ENCODE results near the gene SKIDA1. TPM values are rescaled to one million over a fixed set of nuclear protein-coding genes. Genes with fewer than 3 reads are reported as not detected.

SKIDA1 gene
- total RNA-seq, 1 donor from 2014 or later: 2.7 TPM

GRCh38 chr10:21526860-21527597 is 1.5 kb upstream of the SKIDA1 start:
- H3K27ac ChIP-seq (replicated peaks): peak overlapping the region; percentile 99
- H3K4me3 ChIP-seq: peak overlapping the region; percentile 81
- H3K9me3 ChIP-seq (replicated peaks): no peaks in the 10 kb centered on the region
- H3K36me3 ChIP-seq: no peaks in the 10 kb centered on the region
- peak; percentile 81 for DNase-seq
- peaks cover 54% of the 10 kb centered on the region for H3K4me1 ChIP-seq
- TF ChIP-seq CTCF (IDR thresholded peaks at IDR 0.05; ENCODE audit: borderline replicate concordance): no peak
- H3K27me3 ChIP-seq (ENCODE audit: low read depth): no peaks in the 10 kb centered on the region
- intact Hi-C loops (cut with micrococcal nuclease): no loop called here

- intact Hi-C loops (cut with micrococcal nuclease): no loop called here
- peak; percentile 89 for DNase-seq
- TF ChIP-seq CTCF (IDR thresholded peaks at IDR 0.05; ENCODE audit: borderline replicate concordance): no peak
- Histone ChIP-seq H3K9me3 (replicated peaks) (no peaks in the 10 kb centered on the region), H3K27me3 (ENCODE audit: low read depth) (no peaks in the 10 kb centered on the region), H3K27ac (replicated peaks) (peak overlapping the region; percentile 99), H3K4me3 (peak overlapping the region; percentile 81), H3K36me3 (no peaks in the 10 kb centered on the region), H3K4me1 (peaks cover 58% of the 10 kb centered on the region)
These were observed 842 bp upstream of the SKIDA1 start for GRCh38 chr10:21526188-21526859.

GRCh38 chr10:21524526-21525366 is 736 bp downstream of the SKIDA1 start:
- H3K9me3 ChIP-seq (replicated peaks): no peaks in the 10 kb centered on the region
- peak overlapping the region; percentile 81 for H3K4me3 ChIP-seq
- no peaks in the 10 kb centered on the region for H3K27me3 ChIP-seq (ENCODE audit: low read depth)
- intact Hi-C loops (cut with micrococcal nuclease): no loop called here
- TF ChIP-seq CTCF (IDR thresholded peaks at IDR 0.05; ENCODE audit: borderline replicate concordance): no peak
- no peak for DNase-seq
- H3K4me1 ChIP-seq: peaks cover 68% of the 10 kb centered on the region
- peak overlapping the region; percentile 99 for H3K27ac ChIP-seq (replicated peaks)
- no peaks in the 10 kb centered on the region for H3K36me3 ChIP-seq

- intact Hi-C loops (cut with micrococcal nuclease): no loop called here
- Histone ChIP-seq H3K9me3 (replicated peaks) (no peaks in the 10 kb centered on the region), H3K27ac (replicated peaks) (peak overlapping the region; percentile 99), H3K27me3 (ENCODE audit: low read depth) (no peaks in the 10 kb centered on the region), H3K4me3 (peak overlapping the region; percentile 81), H3K4me1 (peaks cover 68% of the 10 kb centered on the region), H3K36me3 (no peaks in the 10 kb centered on the region)
- no peak for TF ChIP-seq CTCF (IDR thresholded peaks at IDR 0.05; ENCODE audit: borderline replicate concordance)
- no peak for DNase-seq
These were observed 1.4 kb downstream of the SKIDA1 start for GRCh38 chr10:21524131-21524525.

- Histone ChIP-seq H3K36me3 (no peaks in the 10 kb centered on the region), H3K9me3 (replicated peaks) (no peaks in the 10 kb centered on the region), H3K27ac (replicated peaks) (peak overlapping the region; percentile 99), H3K4me3 (peak overlapping the region; percentile 81), H3K4me1 (peaks cover 68% of the 10 kb centered on the region), H3K27me3 (ENCODE audit: low read depth) (no peaks in the 10 kb centered on the region)
- no peak for TF ChIP-seq CTCF (IDR thresholded peaks at IDR 0.05; ENCODE audit: borderline replicate concordance)
- DNase-seq: no peak
- intact Hi-C loops (cut with micrococcal nuclease): no loop called here
These were observed 1.9 kb downstream of the SKIDA1 start for GRCh38 chr10:21523557-21524008.
